NCI-H146 treated with DMSO at 0.1 percent for 48 hours (cell line): ENCODE data around the gene TMEM217.
"Not testable (repeated sequence)": the region's sequence is repeated elsewhere in the genome, so short reads cannot be mapped to it uniquely, and the experiment has no call there.

Experiments
- DNase-seq: peaks from one replicate; lab custom pipeline; 2025; ENCODE audit not compliant: unreplicated experiment; lab: John Stamatoyannopoulos, UW

TMEM217 gene

DNA sequence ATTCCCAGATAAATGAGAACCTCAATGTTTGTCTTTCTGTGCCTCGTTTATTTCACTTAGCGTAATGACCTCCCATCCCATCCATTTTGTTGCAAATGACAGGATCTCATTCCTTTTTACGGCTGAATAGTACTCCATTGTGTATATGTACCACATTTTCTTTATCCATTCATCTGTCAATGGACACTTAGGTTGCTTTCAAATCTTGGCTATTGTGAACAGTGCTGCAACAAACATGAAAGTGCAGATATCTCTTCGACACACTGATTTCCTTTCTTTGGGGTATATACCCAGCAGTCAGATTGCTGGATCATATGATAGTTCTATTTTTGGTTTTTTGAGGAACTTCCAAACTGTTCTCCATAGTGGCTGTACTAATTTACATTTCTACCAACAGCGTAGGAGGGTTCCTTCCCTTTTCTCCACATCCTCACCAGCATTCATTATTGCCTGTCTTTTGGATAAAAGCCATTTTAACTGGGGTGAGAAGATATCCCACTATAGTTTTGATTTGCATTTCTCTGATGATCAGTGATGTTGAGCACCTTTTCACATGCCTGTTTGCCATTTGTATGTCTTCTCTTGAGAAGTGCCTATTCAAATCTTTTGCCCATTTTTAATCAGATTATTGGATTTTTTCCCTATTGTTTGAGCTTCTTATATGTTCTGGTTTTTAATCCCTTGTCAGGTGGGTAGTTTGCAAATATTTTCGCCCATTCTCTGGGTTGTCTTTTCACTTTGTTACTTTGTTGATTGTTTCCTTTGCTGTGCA lies 71.8 kb downstream of the TMEM217 start:
- not testable (repeated sequence) for DNase-seq

- no peak for DNase-seq
These were observed 75.0 kb downstream of the TMEM217 start for GRCh38 chr6:37182736-37183590.

DNA sequence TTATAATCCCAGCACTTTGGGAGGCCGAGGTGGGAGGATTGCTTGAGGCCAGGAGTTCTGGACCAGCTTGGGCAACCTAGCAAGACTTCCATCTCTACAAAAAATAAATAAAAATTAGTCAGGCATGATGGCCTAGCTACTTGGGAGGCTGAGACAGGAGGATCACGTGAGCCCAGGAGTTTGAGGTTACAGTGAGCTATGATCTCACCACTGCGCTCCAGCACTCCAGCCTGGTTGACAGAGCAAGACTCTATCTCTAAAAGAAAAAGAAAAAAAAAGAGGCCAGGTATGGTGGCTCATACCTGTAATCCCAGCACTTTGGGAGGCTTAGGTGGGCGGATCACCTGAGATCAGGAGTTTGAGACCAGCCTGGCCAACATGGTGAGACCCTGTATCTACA lies 77.3 kb downstream of the TMEM217 start:
- DNase-seq, result not testable (repeated sequence)

- DNase-seq, result no peak
These were observed 77.9 kb downstream of the TMEM217 start for GRCh38 chr6:37180075-37180474.

DNA sequence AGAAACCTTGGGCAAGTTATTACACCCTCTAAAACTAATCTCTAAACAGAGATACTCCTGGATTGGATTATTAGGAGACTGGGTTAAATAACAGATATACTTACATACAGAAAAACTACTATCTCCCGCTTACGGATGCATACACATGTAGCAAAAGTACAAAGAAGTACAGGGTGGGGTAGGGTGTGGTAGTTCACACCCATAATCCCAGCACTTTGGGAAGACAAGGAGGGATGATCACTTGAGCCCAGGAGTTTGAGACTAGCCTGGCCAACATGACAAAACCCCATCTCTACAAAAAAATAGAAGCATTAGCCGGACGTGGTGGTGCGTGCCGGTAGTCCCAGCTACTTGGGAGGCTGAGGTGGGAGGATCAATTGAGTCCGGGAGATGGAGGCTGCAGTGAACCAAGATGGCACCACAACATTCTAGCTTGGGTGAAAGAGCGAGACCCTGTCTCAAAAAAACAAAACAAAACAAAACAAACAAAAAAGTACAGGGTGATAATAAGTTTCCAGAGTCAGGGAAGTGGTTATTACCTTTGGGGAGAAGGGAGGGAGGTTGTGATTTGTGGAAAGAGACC lies 79.9 kb downstream of the TMEM217 start:
- no peak for DNase-seq

- DNase-seq, result no peak
These were observed 80.6 kb downstream of the TMEM217 start for GRCh38 chr6:37177077-37177934.

DNA sequence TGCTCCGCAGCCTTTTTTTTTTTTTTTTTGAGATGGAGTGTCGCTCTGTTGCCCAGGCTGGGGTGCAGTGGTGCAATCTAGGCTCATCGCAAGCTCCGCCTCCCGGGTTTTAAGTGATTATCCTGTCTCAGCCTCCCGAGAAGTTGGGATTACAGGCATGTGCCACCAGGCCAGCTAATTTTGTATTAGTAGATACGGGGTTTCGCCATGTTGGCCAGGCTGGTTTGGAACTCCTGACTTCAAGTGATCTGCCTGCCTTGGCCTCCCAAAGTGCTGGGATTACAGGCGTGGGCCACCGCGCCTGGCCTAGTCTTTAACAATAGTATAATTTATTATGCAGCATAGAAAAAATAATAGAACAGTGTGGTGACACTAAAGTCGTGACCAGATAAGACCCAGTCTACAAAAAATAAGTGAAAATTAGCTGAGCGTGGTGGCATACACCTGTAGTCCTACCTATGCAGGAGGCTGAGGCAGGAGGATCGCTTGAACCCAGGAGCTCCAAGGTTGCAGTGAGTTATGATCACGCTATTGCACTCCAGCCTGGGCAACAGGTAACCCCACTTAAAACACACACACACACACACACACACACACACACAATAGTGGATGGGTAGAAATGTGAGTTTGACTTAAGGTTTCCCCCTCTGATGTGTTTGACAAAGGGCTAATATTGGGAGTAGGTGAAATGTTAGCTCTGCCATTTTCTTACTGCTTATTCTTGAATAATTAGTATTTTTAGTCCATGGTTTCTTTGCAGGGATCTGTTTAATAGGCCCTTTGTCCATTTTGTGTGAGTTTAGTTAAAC lies 81.5 kb downstream of the TMEM217 start:
- no peak for DNase-seq

GRCh38 chr6:37175332-37176267 lies 82.3 kb downstream of the TMEM217 start:
- DNase-seq, result no peak

DNA sequence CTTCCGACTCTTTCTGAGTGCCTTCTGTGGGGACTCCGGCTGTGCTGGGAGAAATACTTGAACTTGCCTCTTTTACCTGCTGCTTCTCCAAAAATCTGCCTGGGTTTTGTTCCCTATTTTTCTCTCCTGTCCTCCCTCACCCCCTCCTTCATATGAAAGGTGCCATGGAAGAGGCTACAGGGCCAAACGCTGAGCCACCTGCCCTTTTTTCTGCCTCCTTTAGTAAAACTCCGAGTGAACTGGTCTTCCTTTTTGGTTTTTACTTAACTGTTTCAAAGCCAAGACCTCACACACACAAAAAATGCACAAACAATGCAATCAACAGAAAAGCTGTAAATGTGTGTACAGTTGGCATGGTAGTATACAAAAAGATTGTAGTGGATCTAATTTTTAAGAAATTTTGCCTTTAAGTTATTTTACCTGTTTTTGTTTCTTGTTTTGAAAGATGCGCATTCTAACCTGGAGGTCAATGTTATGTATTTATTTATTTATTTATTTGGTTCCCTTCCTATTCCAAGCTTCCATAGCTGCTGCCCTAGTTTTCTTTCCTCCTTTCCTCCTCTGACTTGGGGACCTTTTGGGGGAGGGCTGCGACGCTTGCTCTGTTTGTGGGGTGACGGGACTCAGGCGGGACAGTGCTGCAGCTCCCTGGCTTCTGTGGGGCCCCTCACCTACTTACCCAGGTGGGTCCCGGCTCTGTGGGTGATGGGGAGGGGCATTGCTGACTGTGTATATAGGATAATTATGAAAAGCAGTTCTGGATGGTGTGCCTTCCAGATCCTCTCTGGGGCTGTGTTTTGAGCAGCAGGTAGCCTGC lies 83.2 kb downstream of the TMEM217 start:
- no peak for DNase-seq

GRCh38 chr6:37174196-37174514 lies 83.8 kb downstream of the TMEM217 start:
- DNase-seq, result no peak

DNA sequence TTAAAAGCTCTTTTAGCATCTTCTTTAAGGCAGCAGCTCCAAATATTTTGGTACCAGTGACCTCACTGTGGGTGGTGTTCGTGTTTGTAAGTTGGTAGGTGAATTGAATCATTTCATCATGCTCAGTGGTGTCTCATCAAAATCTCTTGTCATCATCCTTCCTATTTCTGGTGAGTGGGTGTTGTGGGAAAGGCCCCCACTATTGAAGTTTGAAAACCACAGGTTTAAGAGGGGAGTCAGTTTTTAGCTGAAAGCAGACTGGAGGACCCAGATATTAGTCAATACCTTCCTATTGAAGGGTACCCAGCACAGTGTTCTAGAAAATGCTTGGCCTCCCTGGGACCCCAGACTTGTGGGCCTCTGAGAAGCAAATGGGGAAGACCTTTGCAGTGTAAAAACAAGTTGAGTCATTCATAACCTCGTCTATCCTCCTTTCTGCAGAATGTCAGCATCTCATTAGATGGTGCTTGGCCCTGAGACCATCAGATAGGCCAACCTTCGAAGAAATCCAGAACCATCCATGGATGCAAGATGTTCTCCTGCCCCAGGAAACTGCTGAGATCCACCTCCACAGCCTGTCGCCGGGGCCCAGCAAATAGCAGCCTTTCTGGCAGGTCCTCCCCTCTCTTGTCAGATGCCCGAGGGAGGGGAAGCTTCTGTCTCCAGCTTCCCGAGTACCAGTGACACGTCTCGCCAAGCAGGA lies 84.3 kb downstream of the TMEM217 start:
- no peak for DNase-seq

DNA sequence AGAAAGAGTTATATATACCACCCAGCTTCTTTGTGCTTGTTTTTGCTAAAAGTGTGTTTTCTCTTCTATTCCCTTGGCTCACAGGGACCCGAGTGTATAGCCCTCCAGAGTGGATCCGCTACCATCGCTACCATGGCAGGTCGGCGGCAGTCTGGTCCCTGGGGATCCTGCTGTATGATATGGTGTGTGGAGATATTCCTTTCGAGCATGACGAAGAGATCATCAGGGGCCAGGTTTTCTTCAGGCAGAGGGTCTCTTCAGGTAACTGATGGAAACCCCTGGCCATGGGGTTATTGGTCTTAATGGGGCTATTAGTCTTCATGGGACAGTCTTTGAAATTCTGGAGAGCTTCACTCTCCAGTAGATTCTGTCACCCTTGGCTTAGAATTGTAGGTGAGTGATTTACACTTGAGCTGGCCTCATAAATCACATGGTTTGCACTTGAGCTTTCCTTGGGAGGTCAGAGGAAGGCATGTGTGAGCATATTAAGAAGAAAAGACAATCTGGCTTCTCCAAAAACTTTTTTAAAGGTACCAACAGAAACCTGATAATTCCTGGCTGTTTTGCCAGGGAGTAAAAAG lies 84.9 kb downstream of the TMEM217 start:
- DNase-seq, result no peak

- peak; percentile 92 for DNase-seq
These were observed 85.8 kb downstream of the TMEM217 start for GRCh38 chr6:37171970-37172812.

DNA sequence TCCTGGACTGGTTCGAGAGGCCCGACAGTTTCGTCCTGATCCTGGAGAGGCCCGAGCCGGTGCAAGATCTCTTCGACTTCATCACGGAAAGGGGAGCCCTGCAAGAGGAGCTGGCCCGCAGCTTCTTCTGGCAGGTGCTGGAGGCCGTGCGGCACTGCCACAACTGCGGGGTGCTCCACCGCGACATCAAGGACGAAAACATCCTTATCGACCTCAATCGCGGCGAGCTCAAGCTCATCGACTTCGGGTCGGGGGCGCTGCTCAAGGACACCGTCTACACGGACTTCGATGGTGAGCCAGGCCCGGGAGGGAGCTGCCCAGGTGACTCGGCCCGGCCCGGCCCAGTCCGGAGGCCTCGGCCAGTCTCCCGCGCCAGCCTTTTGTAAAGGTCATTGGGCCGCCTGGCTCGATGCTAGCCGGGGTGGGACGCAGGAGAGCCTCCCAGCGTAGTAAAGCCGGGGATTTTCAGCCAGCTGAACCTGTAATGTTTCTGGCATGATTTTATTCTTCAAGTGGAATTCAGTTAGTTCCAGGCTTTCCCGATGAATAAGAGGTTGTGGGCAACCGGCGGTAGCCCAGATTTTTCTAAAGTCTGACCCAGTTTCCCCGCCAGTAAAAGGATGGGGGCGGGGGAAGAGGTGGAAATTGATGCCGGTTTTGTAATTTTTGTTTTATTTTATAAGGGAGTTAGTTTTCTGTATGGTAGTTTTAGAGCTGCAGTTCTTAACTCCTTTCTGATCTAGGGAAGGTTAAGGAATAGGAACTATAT lies 86.6 kb downstream of the TMEM217 start:
- no peak for DNase-seq

DNA sequence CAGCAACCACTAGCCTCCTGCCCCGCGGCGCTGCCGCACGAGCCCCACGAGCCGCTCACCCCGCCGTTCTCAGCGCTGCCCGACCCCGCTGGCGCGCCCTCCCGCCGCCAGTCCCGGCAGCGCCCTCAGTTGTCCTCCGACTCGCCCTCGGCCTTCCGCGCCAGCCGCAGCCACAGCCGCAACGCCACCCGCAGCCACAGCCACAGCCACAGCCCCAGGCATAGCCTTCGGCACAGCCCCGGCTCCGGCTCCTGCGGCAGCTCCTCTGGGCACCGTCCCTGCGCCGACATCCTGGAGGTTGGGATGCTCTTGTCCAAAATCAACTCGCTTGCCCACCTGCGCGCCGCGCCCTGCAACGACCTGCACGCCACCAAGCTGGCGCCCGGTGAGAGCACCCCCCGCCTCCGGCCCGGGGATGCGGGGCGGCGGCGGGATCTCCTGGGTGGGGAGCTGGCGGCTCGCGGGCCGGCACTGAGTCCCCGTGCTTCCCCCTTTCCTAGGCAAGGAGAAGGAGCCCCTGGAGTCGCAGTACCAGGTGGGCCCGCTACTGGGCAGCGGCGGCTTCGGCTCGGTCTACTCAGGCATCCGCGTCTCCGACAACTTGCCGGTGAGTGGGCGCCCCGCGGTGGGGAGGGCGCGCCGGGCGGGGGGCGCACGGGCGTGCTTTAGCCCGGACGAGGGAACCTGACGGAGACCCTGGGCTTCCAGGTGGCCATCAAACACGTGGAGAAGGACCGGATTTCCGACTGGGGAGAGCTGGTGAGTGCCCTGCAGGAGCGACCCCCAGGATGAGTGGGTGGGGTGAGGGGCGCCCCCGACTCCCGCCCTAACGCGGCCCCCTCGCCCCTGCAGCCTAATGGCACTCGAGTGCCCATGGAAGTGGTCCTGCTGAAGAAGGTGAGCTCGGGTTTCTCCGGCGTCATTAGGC lies 87.4 kb downstream of the TMEM217 start:
- DNase-seq, result peak; percentile 89
